ENCODE results near the gene NDUFS2.
"Not testable (repeated sequence)": the region's sequence is repeated elsewhere in the genome, so short reads cannot be mapped to it uniquely, and the experiment has no call there.

DNA sequence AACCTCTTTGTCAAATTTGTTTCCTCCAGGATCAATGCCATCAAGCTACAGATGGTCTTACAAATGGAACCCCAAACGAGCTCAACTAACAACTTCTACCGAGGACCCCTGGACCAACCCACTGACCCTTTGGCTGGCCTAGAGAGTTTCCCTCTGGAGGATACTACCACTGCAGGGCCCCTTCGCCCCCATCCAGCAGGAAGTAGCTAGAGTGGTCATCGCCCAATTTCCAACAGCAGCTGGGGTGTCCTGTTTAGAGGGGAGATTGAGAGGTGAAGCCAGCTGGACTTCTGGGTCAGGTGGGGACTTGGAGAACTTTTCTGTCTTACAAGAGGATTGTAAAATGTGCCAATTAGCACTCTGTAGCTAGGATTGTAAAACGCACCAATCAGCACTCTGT lies 54.9 kb downstream of the NDUFS2 start:
- TF ChIP-seq, protein P1, sequence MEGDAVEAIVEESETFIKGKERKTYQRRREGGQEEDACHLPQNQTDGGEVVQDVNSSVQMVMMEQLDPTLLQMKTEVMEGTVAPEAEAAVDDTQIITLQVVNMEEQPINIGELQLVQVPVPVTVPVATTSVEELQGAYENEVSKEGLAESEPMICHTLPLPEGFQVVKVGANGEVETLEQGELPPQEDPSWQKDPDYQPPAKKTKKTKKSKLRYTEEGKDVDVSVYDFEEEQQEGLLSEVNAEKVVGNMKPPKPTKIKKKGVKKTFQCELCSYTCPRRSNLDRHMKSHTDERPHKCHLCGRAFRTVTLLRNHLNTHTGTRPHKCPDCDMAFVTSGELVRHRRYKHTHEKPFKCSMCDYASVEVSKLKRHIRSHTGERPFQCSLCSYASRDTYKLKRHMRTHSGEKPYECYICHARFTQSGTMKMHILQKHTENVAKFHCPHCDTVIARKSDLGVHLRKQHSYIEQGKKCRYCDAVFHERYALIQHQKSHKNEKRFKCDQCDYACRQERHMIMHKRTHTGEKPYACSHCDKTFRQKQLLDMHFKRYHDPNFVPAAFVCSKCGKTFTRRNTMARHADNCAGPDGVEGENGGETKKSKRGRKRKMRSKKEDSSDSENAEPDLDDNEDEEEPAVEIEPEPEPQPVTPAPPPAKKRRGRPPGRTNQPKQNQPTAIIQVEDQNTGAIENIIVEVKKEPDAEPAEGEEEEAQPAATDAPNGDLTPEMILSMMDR (IDR thresholded peaks at IDR 0.05) = not testable (repeated sequence)
- TF ChIP-seq POLR2A, POLR2AphosphoS5 (IDR thresholded peaks at IDR 0.05): not testable (repeated sequence)
